Endothelial cell of umbilical vein (primary cell): ENCODE results near the gene EEIG1.

Experiments
- EZH2 ChIP-seq: IDR thresholded peaks from 2 replicates; pipeline ENCODE4 v1.6.1; 2012; ENCODE audit warnings: borderline replicate concordance, low read depth, mild to moderate bottlenecking, moderate library complexity, low read length, inconsistent platforms; ENCODE audit not compliant: severe bottlenecking
- MYC ChIP-seq: IDR thresholded peaks from one replicate; pipeline ENCODE4 v1.6.1; 2011; ENCODE audit warnings: mild to moderate bottlenecking, low read depth, low read length
- POLR2A ChIP-seq: IDR thresholded peaks from 2 replicates; pipeline ENCODE4 v1.6.1; 2012; ENCODE audit warnings: low read depth, mild to moderate bottlenecking, control low read depth, low read length
- TF ChIP-seq, protein P1 (sequence below), 2 donors: IDR thresholded peaks; 1 replicate in 1 of 2; 2 replicates in 1 of 2; pipeline ENCODE4 v1.5.1; 2011; ENCODE audit warnings: low read length in 2 of 2, mild to moderate bottlenecking in 2 of 2, moderate library complexity in 2 of 2, control low read depth in 1 of 2, inconsistent platforms in 1 of 2, low read depth in 1 of 2; ENCODE audit not compliant: insufficient read depth in 1 of 2; ENCODE audit errors: extremely low read depth in 1 of 2
- TF ChIP-seq, protein P2 (sequence below): IDR thresholded peaks from 2 replicates; pipeline ENCODE4 v1.6.1; 2011; ENCODE audit not compliant: insufficient read depth, insufficient read length

DNA sequence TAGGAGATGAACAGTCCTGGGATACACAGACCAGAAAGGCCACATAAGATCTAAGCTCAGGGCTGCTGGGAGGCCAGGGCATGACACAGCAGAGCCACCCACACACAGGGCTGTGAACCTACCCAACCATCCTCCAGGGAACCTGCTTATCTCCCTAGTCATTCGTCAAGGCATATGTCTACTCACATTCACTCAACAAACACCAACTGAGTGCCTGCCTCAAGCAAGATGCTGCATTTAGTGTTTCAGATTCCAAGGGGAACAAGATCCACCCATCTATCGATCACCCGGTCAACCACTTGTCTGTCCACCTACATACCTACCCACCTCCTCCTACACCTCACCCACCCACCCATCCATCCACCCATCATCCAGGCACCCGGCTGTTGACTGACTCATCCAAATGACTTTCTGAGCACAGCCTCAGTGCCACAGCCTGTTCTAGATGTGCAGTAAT is 45.0 kb downstream of the EEIG1 start:
- TF ChIP-seq, protein P1, sequence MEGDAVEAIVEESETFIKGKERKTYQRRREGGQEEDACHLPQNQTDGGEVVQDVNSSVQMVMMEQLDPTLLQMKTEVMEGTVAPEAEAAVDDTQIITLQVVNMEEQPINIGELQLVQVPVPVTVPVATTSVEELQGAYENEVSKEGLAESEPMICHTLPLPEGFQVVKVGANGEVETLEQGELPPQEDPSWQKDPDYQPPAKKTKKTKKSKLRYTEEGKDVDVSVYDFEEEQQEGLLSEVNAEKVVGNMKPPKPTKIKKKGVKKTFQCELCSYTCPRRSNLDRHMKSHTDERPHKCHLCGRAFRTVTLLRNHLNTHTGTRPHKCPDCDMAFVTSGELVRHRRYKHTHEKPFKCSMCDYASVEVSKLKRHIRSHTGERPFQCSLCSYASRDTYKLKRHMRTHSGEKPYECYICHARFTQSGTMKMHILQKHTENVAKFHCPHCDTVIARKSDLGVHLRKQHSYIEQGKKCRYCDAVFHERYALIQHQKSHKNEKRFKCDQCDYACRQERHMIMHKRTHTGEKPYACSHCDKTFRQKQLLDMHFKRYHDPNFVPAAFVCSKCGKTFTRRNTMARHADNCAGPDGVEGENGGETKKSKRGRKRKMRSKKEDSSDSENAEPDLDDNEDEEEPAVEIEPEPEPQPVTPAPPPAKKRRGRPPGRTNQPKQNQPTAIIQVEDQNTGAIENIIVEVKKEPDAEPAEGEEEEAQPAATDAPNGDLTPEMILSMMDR (IDR thresholded peaks at IDR 0.05; ENCODE audit: extremely low read depth in 1 of 2, insufficient read depth in 1 of 2, low read depth in 1 of 2, low read length in 2 of 2): no peak
- no peak for TF ChIP-seq POLR2A
- TF ChIP-seq EZH2: no peak
- TF ChIP-seq MYC: no peak
- TF ChIP-seq, protein P2, sequence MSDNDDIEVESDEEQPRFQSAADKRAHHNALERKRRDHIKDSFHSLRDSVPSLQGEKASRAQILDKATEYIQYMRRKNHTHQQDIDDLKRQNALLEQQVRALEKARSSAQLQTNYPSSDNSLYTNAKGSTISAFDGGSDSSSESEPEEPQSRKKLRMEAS: no peak
